WERI-Rb-1 (cell line): Measurements from ENCODE around the gene PTPN14.
"Not testable (repeated sequence)": the region's sequence is repeated elsewhere in the genome, so short reads cannot be mapped to it uniquely, and the experiment has no call there.

ENCODE experiments used
- DNase-seq: peaks from one replicate; pipeline ENCODE4 v3.0.0-alpha.2; 2020
- H3K27ac ChIP-seq: fragments of 250-450 bp; sonication (Bioruptor Pico); 2 replicates; pipeline ENCODE4 v1.5.1; 2020; ENCODE audit warnings: mild to moderate bottlenecking, moderate library complexity
- H3K27me3 ChIP-seq: fragments of 250-450 bp; sonication (Bioruptor Pico); 2 replicates; pipeline ENCODE4 v1.5.1; 2021; ENCODE audit warnings: mild to moderate bottlenecking, low read depth, moderate library complexity; ENCODE audit not compliant: insufficient read depth, severe bottlenecking
- H3K36me3 ChIP-seq: fragments of 250-450 bp; sonication (Bioruptor Pico); 2 replicates; pipeline ENCODE4 v1.5.1; 2020; ENCODE audit warnings: mild to moderate bottlenecking, moderate library complexity
- H3K4me3 ChIP-seq: 2 replicates; pipeline ENCODE4 v1.5.1; 2011; ENCODE audit warnings: low read depth, mild to moderate bottlenecking, control low read depth, low read length
- H3K9me3 ChIP-seq: fragments of 250-450 bp; sonication (Bioruptor Pico); 2 replicates; pipeline ENCODE4 v1.5.1; 2021; ENCODE audit warnings: mild to moderate bottlenecking, moderate library complexity; ENCODE audit not compliant: severe bottlenecking
- CTCF ChIP-seq: IDR thresholded peaks from 2 replicates; pipeline ENCODE4 v1.5.1; 2011; ENCODE audit warnings: low read depth, mild to moderate bottlenecking, control low read depth, inconsistent platforms, low read length

PTPN14 gene

GRCh38 chr1:214510914-214511638 lies 40.3 kb downstream of the PTPN14 start:
- H3K27ac ChIP-seq: no peak overlapping the region
- no peak overlapping the region for H3K4me3 ChIP-seq
- TF ChIP-seq CTCF: no peak
- no peaks in the 10 kb centered on the region for H3K27me3 ChIP-seq
- DNase-seq: no peak
- H3K36me3 ChIP-seq: no peaks in the 10 kb centered on the region
- H3K9me3 ChIP-seq: peaks cover 5% of the 10 kb centered on the region

- no peak for TF ChIP-seq CTCF
- DNase-seq: no peak
- no peak overlapping the region for H3K27ac ChIP-seq
- peaks cover 5% of the 10 kb centered on the region for H3K9me3 ChIP-seq
- H3K27me3 ChIP-seq: no peaks in the 10 kb centered on the region
- no peaks in the 10 kb centered on the region for H3K36me3 ChIP-seq
- H3K4me3 ChIP-seq: no peak overlapping the region
Observed at GRCh38 chr1:214510477-214510876, 40.9 kb downstream of the PTPN14 start.

GRCh38 chr1:214509622-214510021 lies 41.8 kb downstream of the PTPN14 start:
- not testable (repeated sequence) for H3K36me3 ChIP-seq, H3K4me3 ChIP-seq, DNase-seq, H3K27ac ChIP-seq, H3K9me3 ChIP-seq, H3K27me3 ChIP-seq

GRCh38 chr1:214506972-214507431 lies 44.4 kb downstream of the PTPN14 start:
- TF ChIP-seq CTCF: no peak
- H3K27me3 ChIP-seq: no peaks in the 10 kb centered on the region
- H3K9me3 ChIP-seq: peaks cover 5% of the 10 kb centered on the region
- peak; percentile 31 for DNase-seq
- H3K27ac ChIP-seq: no peak overlapping the region
- no peak overlapping the region for H3K4me3 ChIP-seq
- H3K36me3 ChIP-seq: no peaks in the 10 kb centered on the region

GRCh38 chr1:214505134-214505533 lies 46.3 kb downstream of the PTPN14 start:
- no peak for TF ChIP-seq CTCF
- no peak for DNase-seq
- Histone ChIP-seq H3K9me3 (peaks cover 3% of the 10 kb centered on the region), H3K27me3 (no peaks in the 10 kb centered on the region), H3K36me3 (no peaks in the 10 kb centered on the region), H3K27ac (no peak overlapping the region), H3K4me3 (no peak overlapping the region)

- Histone ChIP-seq H3K27ac (no peak overlapping the region), H3K36me3 (no peaks in the 10 kb centered on the region), H3K4me3 (no peak overlapping the region), H3K9me3 (no peaks in the 10 kb centered on the region), H3K27me3 (no peaks in the 10 kb centered on the region)
- DNase-seq: no peak
- TF ChIP-seq CTCF: no peak
Observed at GRCh38 chr1:214504330-214504729, 47.1 kb downstream of the PTPN14 start.
